Measurements from ENCODE around the gene VOPP1. TPM values are rescaled to one million over a fixed set of nuclear protein-coding genes. Genes with fewer than 3 reads are reported as not detected.
A peak's percentile ranks its signal among the peaks of the same experiment; 100 is the strongest.

VOPP1 gene
- total RNA-seq, 1 donor from 2014 or later, result 21.8 TPM

- DNase-seq, result no peak
- no peak for ATAC-seq (ENCODE audit: poor library complexity)
- intact Hi-C loops (cut with DNase I), result no loop called here
Observed at GRCh38 chr7:55465691-55466090, 106.6 kb downstream of the VOPP1 start.

- no peak for ATAC-seq (ENCODE audit: poor library complexity)
- DNase-seq, result no peak
- intact Hi-C loops (cut with DNase I), result no loop called here
Observed at GRCh38 chr7:55464422-55464821, 107.9 kb downstream of the VOPP1 start.

DNA sequence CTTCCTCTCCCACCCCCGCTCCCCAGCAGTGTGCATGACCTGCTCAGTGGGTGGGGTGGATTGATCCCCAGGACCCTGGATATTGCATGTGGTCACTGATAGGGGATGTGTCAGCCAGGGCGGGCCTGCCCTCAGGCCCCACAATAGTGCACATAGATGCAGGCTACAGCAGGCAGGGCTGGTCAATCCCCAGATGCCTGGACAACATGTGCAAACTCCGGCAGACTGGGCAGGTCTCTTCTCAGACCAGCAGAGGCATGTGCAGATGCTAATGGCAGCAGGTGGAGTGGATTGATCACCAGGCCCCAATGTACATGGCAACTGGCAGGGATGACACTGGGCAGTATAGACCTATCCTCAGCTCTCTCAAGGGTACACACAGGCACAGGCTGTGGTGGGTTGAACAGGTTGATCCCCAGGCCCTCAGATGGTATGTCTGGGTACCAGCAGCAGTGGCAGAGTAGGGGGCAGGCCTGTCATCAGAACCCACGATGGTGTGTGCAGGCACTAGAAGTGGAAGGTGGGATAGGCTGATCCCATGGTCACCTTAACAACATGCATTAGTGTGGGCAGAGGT is 108.5 kb downstream of the VOPP1 start:
- ATAC-seq (ENCODE audit: poor library complexity) (no peak), DNase-seq (no peak)
- intact Hi-C loops (cut with DNase I), result no loop called here

DNA sequence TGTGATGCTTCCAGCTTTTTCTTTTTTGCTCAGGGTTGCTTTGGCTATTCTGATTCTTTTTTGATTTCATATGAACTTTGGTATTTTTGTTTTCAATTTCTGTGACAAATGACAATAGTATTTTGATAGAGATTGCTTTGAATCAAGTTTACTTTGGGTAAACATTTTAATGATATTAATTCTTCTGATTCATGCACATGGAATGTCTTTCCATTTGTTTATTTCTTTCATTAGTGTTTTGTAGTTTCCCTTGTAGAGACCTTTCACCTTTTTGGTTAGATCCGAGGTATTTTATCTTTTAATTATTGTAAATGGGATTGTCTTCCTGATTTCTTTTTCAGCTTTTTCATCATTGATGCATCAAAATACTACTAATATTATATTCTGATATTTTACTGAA is 114.0 kb downstream of the VOPP1 start:
- no peak for DNase-seq
- no peak for ATAC-seq (ENCODE audit: poor library complexity)
- intact Hi-C loops (cut with DNase I), result no loop called here

DNA sequence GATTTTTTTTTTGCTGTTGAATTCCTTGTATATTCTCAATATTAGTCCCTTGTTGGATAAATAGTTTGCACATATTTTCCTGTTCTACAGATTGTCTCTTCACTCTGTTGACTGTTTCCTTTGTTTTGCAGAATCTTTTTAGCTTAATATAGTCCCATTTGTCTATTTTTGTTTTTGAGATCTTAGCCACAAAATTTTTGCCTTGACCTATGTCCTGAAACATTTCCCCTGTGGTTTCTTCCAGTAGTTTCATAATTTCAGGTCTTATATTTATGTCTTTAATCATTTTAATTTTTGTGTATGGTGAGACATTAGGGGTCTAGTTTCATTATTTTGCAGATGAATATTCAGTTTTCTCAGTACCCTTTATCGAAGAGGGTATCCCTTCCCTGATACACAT is 114.5 kb downstream of the VOPP1 start:
- no peak for ATAC-seq (ENCODE audit: poor library complexity)
- intact Hi-C loops (cut with DNase I), result no loop called here
- DNase-seq, result no peak

DNA sequence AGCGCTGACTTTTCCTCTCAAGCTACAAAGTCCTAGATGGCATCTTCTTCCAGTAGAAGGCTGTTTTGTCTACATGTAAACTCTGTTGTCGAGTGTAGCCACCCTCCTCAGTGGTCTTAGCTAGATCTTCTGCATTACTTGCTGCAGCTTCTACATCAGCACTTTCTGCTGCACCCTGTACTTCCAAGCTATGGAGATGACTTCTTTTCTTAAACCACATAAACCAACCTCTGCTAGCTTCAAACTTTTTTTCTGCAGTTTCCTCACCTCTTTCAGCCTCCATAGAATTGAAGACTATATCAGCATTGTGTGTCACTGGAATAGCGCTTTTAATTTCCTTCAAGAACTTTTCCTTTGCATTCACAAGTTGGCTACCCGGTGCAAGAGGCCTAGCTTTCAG is 119.3 kb downstream of the VOPP1 start:
- intact Hi-C loops (cut with DNase I), result no loop called here
- no peak for DNase-seq
- no peak for ATAC-seq (ENCODE audit: poor library complexity)

- intact Hi-C loops (cut with DNase I), result no loop called here
- ATAC-seq (ENCODE audit: poor library complexity) (no peak), DNase-seq (no peak)
Observed at GRCh38 chr7:55449992-55450535, 122.2 kb downstream of the VOPP1 start.

GRCh38 chr7:55449205-55449991 is 122.9 kb downstream of the VOPP1 start:
- DNase-seq (no peak), ATAC-seq (ENCODE audit: poor library complexity) (no peak)
- intact Hi-C loops (cut with DNase I), result no loop called here

DNA sequence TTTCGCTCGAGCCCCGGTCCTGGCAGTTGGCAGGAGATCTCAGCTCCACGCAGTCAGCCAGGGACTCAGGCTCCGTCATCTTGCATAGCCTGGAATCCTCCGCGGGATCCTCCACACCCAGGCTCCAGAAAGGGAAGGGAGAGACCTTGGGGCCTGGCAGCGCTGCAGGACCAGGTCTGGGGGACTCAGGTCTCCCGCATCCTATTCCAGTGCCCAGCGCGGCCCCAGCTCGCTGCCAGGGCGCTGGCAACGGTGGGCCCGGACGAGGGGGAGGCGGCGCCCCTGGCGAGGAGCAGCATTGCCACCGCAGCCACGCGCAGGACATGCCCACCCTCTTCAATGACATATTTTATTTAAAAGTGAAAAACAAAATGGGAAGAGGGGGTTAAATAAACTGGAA is 123.8 kb downstream of the VOPP1 start:
- intact Hi-C loops (cut with DNase I), result no loop called here
- ATAC-seq (ENCODE audit: poor library complexity) (no peak), DNase-seq (no peak)

GRCh38 chr7:55444786-55445185 is 127.5 kb downstream of the VOPP1 start:
- ATAC-seq (ENCODE audit: poor library complexity), result no peak
- intact Hi-C loops (cut with DNase I), result no loop called here
- DNase-seq, result no peak

GRCh38 chr7:55441774-55442522 is 130.4 kb downstream of the VOPP1 start:
- intact Hi-C loops (cut with DNase I), result no loop called here
- no peak for ATAC-seq (ENCODE audit: poor library complexity)
- DNase-seq, result no peak

DNA sequence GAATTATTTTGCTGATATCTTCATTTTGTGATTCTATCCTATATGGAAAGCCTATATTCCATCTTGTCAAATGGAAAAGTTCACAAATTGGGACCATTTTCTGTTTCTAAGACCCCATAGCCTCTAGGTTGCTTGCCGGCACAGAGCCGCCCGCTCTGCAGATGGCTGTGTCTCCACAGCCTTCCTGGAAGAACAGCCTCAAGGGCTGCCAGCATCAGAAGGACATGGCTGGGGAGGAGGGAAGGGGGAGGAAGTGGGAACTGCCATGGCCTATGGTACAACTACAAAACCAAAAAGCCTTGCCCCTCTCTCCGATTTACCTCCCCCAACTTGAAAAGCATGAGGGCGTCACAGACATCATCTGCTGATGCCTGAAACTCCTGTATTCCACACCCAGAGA is 131.3 kb downstream of the VOPP1 start:
- DNase-seq, result no peak
- intact Hi-C loops (cut with DNase I), result no loop called here
- ATAC-seq (ENCODE audit: poor library complexity), result no peak

DNA sequence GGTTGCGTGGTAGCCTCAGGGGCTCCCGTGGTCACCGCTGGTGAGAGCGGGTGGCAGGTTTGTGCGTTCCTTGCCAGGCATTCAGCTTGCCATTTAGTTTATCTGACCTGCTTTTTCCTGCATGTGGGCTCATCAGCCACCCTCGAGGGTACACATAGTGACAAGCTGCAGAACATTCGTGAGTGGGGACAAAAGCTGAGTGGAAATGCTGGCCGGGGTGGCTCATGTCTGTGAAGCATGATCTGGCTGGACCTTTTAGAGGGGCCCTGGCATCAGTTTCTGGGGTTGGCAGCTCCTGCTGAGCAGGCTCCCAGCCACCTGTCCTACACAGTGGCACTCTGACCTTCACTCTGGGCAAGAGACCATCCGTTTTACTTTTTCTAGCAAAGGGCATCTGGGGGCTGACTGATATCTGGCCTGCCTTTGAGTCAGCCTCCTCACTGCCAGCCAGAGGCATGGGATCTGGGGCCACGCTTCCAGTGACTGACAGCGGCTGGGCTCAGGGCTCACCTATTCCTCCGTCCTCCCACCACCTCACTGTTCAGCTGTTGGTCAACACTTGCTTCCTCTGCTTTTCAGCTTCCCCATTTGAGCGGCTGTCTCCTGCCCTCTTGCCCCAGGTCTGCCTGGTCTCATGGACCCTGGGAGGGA is 132.1 kb downstream of the VOPP1 start:
- DNase-seq, result no peak
- intact Hi-C loops (cut with DNase I), result no loop called here
- peak; percentile 53 for ATAC-seq (ENCODE audit: poor library complexity)

GRCh38 chr7:55439627-55440026 is 132.7 kb downstream of the VOPP1 start:
- intact Hi-C loops (cut with DNase I), result loop anchor here (5.0 kb wide), 1 partner anchor 153 kb away; no protein-coding TSS in a partner anchor
- no peak for DNase-seq

GRCh38 chr7:55438757-55439525 is 133.4 kb downstream of the VOPP1 start:
- DNase-seq, result peak; percentile 74
- intact Hi-C loops (cut with DNase I), result loop anchor here (5.0 kb wide), 1 partner anchor 153 kb away; no protein-coding TSS in a partner anchor
- ATAC-seq (ENCODE audit: poor library complexity), result peak; percentile 78

More at GRCh38 chr7:55439627-55440026, 132.7 kb downstream of the VOPP1 start:
- ATAC-seq (ENCODE audit: poor library complexity), result peak; percentile 32

DNA sequence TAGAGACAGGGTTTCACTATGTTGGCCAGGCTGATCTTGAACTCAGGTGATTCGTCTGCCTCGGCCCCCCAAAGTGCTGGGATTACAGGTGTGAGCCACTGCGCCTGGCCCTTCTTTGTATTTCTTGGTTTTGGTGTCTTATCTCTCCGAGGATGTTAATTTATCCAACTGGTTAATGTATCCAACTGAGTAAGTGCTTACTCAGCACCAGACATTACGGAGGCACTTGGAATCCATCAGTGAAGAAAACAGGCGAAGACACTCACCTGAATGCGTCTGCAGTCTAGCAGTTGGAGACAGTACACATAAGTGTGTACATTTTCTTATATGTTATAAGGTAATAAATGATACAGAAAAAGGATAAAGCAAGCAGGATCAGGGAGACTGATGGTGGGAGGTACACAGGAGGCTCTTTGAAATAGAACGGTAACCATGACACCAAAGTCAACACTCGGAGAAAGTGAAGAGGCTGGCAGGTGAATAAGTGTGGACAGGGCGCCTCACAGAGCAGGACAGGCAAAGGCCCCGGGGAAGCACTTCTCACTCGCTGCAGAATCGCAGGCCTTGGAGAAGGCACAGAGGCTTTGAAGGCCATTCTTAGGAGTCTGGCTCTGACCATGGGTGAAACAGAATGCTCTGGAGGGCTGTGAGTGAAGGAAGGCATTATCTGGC is 134.1 kb downstream of the VOPP1 start:
- DNase-seq (no peak), ATAC-seq (ENCODE audit: poor library complexity) (peak; percentile 14)
- intact Hi-C loops (cut with DNase I), result loop anchor here (5.0 kb wide), 1 partner anchor 154 kb away; no protein-coding TSS in a partner anchor

DNA sequence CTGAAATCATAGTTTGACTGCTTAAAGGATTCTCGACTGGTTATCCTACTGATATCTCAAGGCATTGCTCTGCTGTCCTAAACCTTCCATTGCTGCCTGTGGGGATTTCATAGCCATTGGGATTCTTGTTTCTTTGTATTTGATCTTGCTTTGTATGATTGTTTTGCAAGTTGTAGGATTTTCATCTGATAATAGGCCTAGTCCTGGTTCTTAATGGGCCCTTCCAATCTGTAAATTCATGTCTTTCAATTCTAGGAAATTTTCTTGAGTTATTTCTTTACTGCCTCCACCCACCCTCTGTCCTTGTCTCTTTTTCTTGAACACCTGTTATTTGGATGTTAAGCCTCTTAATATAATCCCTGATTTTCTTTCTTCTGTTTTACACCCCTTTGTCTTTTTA is 134.9 kb downstream of the VOPP1 start:
- ATAC-seq (ENCODE audit: poor library complexity) (no peak), DNase-seq (no peak)
- intact Hi-C loops (cut with DNase I), result loop anchor here (5.0 kb wide), 1 partner anchor 155 kb away; no protein-coding TSS in a partner anchor

DNA sequence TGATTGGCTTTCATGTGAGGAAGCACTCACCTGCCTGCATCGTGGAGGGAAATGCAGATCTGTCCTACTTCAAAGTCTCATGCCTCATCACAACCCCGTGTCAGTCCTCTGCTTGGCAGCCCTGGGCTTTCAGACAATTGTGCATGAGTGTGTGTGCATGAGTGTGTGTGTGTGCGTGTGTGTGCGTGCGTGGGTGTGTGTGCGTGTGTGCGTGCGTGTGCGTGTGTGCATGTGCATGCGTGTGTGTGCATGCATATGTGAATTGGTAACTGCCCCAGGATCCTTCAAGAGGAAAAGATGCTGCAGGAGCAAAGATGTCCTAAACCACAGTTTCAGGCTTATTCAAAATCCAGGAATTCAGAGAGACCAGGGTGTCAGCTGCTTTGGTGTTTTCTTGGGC is 135.8 kb downstream of the VOPP1 start:
- intact Hi-C loops (cut with DNase I), result loop anchor here (5.0 kb wide), 1 partner anchor 156 kb away; no protein-coding TSS in a partner anchor
- ATAC-seq (ENCODE audit: poor library complexity), result no peak
- DNase-seq, result no peak
